Tibial nerve (tissue), 4 donors: ENCODE measurements around the gene LARP4B. TPM values are rescaled to one million over a fixed set of nuclear protein-coding genes. Genes with fewer than 3 reads are reported as not detected.
"Not testable (repeated sequence)": the region's sequence is repeated elsewhere in the genome, so short reads cannot be mapped to it uniquely, and the experiment has no call there.

Experiments used
- DNase-seq, 2 donors: peaks; one replicate each; pipeline ENCODE4 v3.0.0-alpha.2; 2019; ENCODE audit warnings: low spot score in 2 of 2
- H3K27ac ChIP-seq, 4 donors: fragments of 200-600 bp; sonication (generic) in 3 of 4; one replicate each; pipeline ENCODE4 v1.5.1; 2017 to 2019; ENCODE audit warnings: mild to moderate bottlenecking in 1 of 4
- H3K27me3 ChIP-seq, 2 donors: fragments of 200-600 bp; sonication (generic) in 1 of 2; one replicate each; pipeline versions ENCODE4 v1.5.1 to v1.6.0; 2017 to 2019
- H3K36me3 ChIP-seq, 3 donors: fragments of 200-600 bp; sonication (generic); one replicate each; pipeline ENCODE4 v1.5.1; 2018 to 2019
- H3K4me1 ChIP-seq, 4 donors: fragments of 200-600 bp; sonication (generic) in 3 of 4; one replicate each; pipeline ENCODE4 v1.5.1; 2017 to 2019
- H3K4me3 ChIP-seq, 4 donors: fragments of 200-600 bp; sonication (generic) in 3 of 4; one replicate each; pipeline ENCODE4 v1.5.1; 2017 to 2019; ENCODE audit warnings: mild to moderate bottlenecking in 1 of 4, moderate library complexity in 1 of 4
- H3K9me3 ChIP-seq, 4 donors: fragments of 200-600 bp; sonication (generic) in 3 of 4; one replicate each; pipeline ENCODE4 v1.5.1; 2017 to 2019
- CTCF ChIP-seq, 5 experiments: fragments of 200-600 bp in 3 of 5; fragments of 450-650 bp in 2 of 5; sonication (generic) in 3 of 5; IDR thresholded peaks; one replicate each; pipeline ENCODE4 v1.5.1; 2016 to 2019; ENCODE audit warnings: antibody characterized with exemption in 5 of 5, mild to moderate bottlenecking in 3 of 5, moderate library complexity in 2 of 5
- EP300 ChIP-seq, 2 donors: sonication (generic); formaldehyde crosslinking; IDR thresholded peaks; one replicate each; pipeline ENCODE4 v1.6.1; 2017; ENCODE audit warnings: antibody characterized with exemption in 2 of 2, mild to moderate bottlenecking in 1 of 2
- POLR2A ChIP-seq, 2 donors: fragments of 450-650 bp; IDR thresholded peaks; one replicate each; pipeline ENCODE4 v1.6.1; 2017; ENCODE audit warnings: antibody characterized with exemption in 2 of 2, mild to moderate bottlenecking in 2 of 2, moderate library complexity in 2 of 2
- WGBS, 2 donors: methylation state at CpG; one replicate each; pipeline ENCODE4 v1.1.5; 2018; 5-methylcytosine and 5-hydroxymethylcytosine counted together
- total RNA-seq, 4 donors: library from RNA; depleted of rRNA; stranded (reverse); fragments of >200 nt; gene quantifications; one replicate each; pipeline ENCODE4 v1.1.0, GENCODE V29; 2016

LARP4B gene
- total RNA-seq, 4 donors from 2014 or later, result 50.2 to 64.7 (median 58.6) TPM

- Histone ChIP-seq H3K9me3 (no peaks in the 10 kb centered on the region), H3K36me3 (no peaks in the 10 kb centered on the region), H3K27ac (peak overlapping the region in 3 of 4 donors; percentile 23 to 74 (median 50)), H3K4me1 (no peaks in the 10 kb centered on the region), H3K4me3 (no peak overlapping the region), H3K27me3 (no peaks in the 10 kb centered on the region)
- DNase-seq, result peak in 1 of 2 donors; percentile 41
- WGBS, 2 donors, result 64 to 72% methylated on average over 14 of the region's 14 CpGs
- TF ChIP-seq EP300 (IDR thresholded peaks at IDR 0.05) (peak in 1 of 2 donors; percentile 64), CTCF (IDR thresholded peaks at IDR 0.05) (no peak), POLR2A (IDR thresholded peaks at IDR 0.05) (no peak)
These were observed 12.7 kb upstream of the LARP4B start for GRCh38 chr10:944034-944831.

- H3K27ac ChIP-seq, result no peak overlapping the region
- no peaks in the 10 kb centered on the region for H3K9me3 ChIP-seq
- H3K4me3 ChIP-seq, result no peak overlapping the region
- TF ChIP-seq EP300 (IDR thresholded peaks at IDR 0.05) (no peak), CTCF (IDR thresholded peaks at IDR 0.05) (no peak), POLR2A (IDR thresholded peaks at IDR 0.05) (no peak)
- H3K36me3 ChIP-seq, result no peaks in the 10 kb centered on the region
- 87 to 91% methylated on average over 17 of the region's 17 CpGs for WGBS, 2 donors
- DNase-seq, result no peak
- no peaks in the 10 kb centered on the region for H3K27me3 ChIP-seq
- no peaks in the 10 kb centered on the region for H3K4me1 ChIP-seq
These were observed 12.0 kb upstream of the LARP4B start for GRCh38 chr10:943334-944033.

GRCh38 chr10:938941-939678 is 7.6 kb upstream of the LARP4B start:
- H3K27ac ChIP-seq, result no peak overlapping the region
- H3K9me3 ChIP-seq, result no peaks in the 10 kb centered on the region
- H3K27me3 ChIP-seq, result no peaks in the 10 kb centered on the region
- no peak overlapping the region for H3K4me3 ChIP-seq
- 72 to 77% methylated on average over 10 of the region's 10 CpGs for WGBS, 2 donors
- TF ChIP-seq CTCF (IDR thresholded peaks at IDR 0.05) (no peak), EP300 (IDR thresholded peaks at IDR 0.05) (no peak), POLR2A (IDR thresholded peaks at IDR 0.05) (no peak)
- DNase-seq, result no peak
- H3K4me1 ChIP-seq, result no peaks in the 10 kb centered on the region
- H3K36me3 ChIP-seq, result no peaks in the 10 kb centered on the region

GRCh38 chr10:934746-935406 is 3.4 kb upstream of the LARP4B start:
- Histone ChIP-seq H3K9me3 (no peaks in the 10 kb centered on the region), H3K36me3 (no peaks in the 10 kb centered on the region), H3K27ac (no peak overlapping the region), H3K27me3 (no peaks in the 10 kb centered on the region), H3K4me3 (no peak overlapping the region), H3K4me1 (peaks cover 0 to 15% (median 4%) of the 10 kb centered on the region in 4 donors)
- TF ChIP-seq POLR2A (IDR thresholded peaks at IDR 0.05) (no peak), EP300 (IDR thresholded peaks at IDR 0.05) (no peak), CTCF (IDR thresholded peaks at IDR 0.05) (no peak)
- DNase-seq, result no peak
- WGBS, 2 donors, result 76 to 82% methylated on average over 15 of the region's 15 CpGs

- DNase-seq, H3K27ac ChIP-seq, H3K36me3 ChIP-seq, H3K4me3 ChIP-seq, H3K27me3 ChIP-seq, H3K9me3 ChIP-seq: not testable (repeated sequence)
- 70 to 82% methylated on average over 6 of the region's 6 CpGs for whole genome bisulfite sequencing, 2 donors
- H3K4me1 ChIP-seq, result peaks cover 5 to 23% (median 11%) of the 10 kb centered on the region in 4 donors
These were observed 2.7 kb upstream of the LARP4B start for GRCh38 chr10:934165-934564.
